Stimulated activated CD8-positive, alpha-beta memory T cell treated with anti-CD3 and anti-CD28 coated beads, Interleukin-7, amount 100 ng/mL, for 4 hours (primary cell): ENCODE measurements around the gene LRRC15.

Experiments
- DNase-seq, 2 donors: peaks; one replicate each; pipeline ENCODE4 v3.0.0-alpha.2; 2020; ENCODE audit warnings: low read depth in 2 of 2

Gene LRRC15

DNA sequence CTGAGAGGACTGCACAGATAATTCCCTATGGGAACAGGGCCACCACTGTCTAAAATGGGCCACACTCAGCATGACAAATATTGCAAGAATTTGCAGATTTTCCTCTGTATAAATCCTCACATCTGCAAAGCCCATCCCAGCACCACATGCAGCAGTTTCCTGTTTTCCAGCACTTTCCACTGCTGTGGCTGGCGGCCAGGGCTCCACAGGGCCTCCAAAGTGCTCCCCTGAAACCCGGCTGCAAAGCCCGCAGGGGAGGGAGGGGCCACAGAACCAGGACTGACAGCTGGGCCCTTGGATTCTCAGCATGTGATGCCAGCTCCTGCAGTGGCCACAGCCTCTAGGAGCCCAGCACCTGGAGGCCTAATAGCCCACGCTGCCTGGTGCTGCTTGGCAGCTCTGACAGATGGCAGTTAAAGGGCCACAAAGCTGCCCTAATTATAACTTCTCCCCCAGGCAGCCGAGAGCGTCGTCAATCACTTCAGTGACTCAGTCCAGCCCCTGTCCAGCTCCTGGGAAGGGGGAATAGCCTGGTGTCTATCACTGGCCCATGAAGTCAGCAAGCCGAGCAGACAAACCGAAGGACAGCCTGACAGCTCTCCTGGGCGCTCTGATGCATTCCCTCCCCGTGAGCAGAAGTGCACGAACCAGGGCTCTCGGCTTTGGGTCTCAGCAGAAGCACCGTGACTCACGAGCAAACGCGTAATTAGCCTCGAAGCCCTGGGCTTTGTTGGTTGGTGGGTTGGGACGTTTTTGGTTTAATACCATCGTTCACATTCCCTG is 4.7 kb downstream of the LRRC15 start:
- no peak for DNase-seq

DNA sequence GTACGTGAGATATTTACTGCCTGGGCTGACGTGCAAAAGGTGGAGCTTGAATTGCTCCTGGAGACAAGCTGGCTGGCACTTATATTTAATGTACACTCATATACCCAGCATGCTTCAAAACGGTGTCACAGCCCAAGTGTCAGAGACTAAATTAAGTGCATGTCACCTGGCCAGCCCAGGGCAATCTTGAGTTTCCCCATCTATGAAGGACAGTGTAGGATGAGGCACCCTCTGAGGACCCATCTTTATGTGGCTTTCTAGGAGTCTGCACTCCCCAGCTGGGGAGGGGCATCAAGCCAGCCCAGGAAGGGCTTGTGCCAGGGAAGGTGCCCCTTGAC is 5.3 kb downstream of the LRRC15 start:
- no peak for DNase-seq

DNA sequence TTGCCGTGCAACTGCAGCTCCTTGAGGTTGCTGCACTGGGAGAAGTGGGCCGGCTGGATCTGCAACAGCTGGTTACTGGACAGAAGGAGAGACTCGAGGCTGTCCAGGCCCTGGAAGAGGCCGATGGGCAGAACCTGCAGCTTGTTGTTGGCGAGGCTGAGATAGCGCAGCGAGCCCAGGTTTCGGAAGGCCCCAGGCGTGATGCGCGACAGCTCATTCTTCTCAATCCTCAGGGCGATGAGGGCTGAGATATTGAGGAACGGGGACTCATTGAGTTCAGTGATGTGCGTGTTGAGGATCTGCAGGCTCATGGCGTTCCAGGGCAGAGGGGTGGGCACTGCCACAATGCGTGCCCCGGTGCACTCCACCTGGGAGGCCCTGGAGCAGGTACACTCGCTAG is 9.0 kb downstream of the LRRC15 start:
- no peak for DNase-seq

DNA sequence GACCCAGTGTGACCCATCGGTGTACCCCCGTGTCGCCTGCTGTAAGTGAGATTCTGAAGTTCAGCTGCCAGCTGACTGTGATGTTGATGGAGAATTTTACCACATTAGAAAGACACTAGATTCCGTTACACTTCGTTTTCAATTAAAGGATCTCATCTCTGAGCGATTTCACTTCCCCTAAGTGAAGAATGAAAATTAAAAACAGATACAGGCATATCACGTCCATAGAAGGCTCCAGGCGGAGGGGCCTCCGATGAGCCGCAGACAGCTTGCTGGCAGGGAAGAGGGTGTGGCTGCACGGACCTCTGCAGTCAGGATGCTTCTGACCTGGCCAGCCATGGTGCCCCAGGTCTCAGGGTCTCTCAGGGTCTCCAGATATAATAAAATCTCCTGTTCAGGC is 11.9 kb downstream of the LRRC15 start:
- no peak for DNase-seq

DNA sequence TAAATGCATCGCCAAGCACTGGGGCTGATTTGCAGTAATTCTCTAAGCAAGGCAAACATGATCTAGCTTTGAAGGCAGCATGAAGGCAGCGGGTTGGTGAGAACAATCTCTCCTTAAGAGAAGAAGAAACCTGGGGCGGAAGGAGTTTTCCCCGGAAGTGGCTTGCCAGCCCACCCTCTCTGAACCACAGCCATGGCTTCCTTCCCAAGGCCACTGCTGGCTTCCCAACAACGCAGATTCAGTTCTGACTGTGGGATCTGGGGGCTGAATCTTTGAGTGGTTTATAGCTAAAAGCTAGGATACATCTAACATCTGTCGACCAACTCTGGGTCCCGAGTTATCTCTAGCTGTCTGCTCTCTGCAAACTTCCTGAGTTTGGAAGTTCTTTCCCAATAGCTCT is 14.2 kb downstream of the LRRC15 start:
- no peak for DNase-seq

DNA sequence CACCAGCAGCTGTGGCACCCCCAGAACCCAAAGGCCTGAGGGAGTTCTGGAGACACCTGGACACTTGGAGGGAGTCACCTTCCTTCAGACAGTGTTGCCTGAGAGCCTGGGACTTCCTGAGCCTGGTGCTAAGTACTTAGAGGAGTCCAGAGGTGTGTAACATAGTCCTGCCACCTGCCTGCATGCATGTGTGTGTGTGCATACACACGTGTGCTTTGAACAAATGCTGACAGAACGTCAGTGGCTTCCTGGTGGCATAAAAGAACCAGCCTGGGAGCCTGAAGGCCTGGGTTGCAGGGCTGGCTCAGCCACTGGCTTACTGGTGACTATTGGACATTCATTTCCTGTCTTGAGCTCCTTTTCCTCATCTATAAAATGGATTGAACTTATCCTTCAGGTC is 15.2 kb downstream of the LRRC15 start:
- DNase-seq: no peak

DNA sequence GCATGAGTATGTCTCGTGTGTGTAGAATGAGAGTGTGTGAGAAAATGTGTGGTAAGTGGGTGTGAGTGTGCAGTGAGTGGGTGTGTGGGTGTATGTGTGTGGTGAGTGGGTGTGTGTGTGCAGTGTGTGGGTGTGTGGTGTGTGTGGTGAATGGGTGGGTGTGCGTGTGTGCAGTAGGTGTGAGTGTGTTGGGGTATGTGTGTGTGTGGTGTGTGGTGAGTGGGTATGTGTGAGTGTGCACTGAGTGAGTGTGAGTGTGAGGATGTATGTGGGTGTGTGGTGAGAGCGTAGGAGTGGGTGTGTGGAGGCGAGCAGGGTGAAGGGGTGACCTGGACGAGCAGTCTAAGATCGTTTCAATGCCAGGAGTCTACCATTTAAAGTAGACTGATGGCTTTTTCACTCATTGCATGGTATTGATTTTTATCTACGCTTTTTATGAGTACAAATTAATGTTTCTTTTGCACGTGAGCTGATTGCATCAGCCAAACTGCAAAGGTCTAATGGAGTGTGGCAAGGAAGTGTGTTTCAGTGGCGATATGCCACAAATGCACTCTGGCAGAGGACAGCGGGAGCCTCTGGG is 16.8 kb downstream of the LRRC15 start:
- DNase-seq: no peak

DNA sequence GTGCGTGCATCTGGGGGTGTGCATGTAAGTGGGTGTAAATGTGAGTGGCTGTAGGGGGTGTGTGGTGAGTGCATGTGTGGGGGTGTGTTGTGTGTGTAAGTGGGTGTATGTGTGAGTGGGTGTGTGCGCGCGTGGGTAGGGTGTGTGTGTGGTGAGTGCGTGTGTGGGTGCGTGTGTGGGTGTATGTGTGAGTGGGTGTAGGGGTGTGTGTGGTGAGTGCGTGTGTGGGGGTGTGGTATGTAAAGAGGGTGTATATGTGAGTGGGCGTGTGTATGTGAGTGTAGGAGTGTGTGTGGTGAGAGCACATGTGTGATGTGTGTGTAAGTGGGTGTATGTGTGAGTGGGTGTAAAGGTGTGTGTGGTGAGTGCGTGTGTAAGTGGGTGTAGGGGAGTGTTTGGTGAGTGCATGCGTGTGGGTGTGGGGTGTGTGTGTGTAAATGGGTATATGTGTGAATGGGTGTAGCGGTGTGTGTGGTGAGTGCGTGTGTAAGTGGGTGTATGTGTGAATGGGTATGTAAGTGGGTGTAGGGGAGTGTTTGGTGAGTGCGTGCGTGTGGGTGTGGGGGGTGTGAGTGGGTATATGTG is 17.5 kb downstream of the LRRC15 start:
- DNase-seq: no peak

DNA sequence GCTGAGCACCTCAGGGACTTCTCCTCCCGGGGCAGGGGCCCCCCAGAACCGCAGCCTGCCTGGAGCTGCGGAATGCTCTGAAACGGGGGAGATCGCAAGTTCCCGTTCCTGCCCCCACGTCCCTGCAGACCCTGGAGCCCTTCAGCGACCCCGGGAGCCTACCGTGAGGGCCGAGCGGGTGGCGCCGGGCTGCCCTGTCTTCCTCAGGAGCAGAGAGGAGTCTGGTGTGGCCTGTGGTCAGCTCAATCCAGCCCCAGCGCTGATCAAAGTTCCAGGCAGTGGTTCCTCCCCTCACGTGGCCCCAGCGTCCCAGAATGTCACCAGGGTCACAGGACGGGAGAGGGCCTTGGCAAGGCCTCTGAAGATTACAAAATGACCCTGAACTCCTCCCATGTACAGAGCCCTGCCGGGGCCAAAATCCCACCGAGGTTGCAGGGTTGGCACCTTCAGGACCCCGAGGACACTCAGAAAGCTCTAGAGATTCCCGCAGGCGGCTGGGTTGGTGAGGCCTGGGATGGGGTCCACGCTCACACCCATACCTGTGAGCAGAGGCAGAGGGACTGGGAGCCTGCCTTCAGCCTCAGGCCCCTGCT is 18.4 kb downstream of the LRRC15 start, which contains the start of gene CPN2:
CPN2 (minus strand) TSS at position 249 of the 593 bp plus-strand sequence. CDS start 8,626 bp downstream, outside the sequence.
- no peak for DNase-seq

DNA sequence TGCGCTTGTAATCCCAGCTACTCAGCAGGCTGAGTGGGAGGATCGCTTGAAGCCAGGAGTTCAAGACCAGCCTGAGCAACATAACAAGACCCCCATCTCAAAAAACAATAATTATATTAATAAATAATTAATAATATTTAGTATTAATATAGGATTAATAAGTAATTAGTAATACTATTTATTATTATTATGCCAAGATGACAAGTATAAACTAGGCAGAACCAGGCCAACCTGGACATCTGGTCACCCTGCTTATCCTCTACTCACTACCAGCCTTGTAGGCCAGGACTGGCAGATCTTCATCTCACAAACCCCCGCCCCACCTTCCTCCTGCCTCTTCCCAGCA is 18.8 kb downstream of the LRRC15 start:
- no peak for DNase-seq

DNA sequence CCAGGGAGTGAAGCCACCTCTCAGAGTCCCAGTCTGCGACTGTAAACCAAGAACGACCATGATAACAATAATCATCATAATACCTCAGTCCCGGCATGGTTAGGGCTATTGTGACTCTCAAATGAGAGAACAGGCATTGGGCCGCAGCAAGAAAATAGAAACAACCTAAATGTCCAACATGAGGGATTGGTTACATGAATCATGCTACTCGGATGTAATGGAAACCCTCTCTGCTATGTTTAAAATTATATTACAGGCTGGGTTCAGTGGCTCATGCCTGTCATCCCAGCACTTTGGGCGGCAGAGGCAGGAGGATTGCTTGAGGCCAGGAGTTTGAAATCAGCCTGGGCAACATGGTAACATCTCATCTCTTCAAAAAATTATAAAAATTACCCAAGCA is 21.2 kb downstream of the LRRC15 start:
- no peak for DNase-seq

DNA sequence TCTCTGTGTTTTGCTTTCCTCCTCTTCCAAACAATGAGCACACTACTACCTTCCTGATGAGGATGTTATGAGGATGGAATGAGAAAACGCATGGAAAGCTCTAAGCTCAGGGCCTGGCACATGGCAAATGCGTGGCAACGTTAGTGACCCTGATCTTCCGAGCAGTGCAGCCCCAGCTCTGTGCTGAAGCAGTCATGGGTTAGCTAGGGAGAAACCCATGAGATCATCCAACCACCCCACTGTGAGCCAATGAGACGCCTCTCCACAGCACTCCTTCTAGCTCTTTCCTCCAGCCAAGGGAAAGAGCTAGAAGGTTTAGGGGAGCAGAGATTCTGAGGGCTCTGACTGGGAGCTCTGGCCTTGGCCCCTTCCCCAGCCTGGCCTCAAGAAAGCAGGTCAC is 22.9 kb downstream of the LRRC15 start:
- DNase-seq: no peak

DNA sequence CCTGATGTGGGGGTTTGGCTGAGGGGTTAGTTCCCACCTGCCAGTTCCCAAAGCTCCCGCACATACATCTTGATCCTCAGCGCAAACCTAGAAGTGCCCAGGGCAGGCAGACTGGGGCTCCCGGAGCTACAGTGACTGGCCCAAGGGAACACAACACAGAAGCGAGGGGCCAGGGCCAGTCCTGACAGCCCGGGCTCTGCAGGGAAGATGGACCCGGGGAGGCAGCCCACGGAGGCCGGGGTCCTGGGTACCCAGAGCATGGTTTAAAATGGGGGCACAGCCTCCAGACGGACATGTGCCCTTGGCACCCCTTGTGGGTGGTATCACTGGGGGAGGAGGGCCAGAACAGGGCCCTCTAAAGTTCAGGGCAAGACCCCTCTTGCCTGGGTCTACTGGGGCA is 23.5 kb downstream of the LRRC15 start:
- DNase-seq: no peak

DNA sequence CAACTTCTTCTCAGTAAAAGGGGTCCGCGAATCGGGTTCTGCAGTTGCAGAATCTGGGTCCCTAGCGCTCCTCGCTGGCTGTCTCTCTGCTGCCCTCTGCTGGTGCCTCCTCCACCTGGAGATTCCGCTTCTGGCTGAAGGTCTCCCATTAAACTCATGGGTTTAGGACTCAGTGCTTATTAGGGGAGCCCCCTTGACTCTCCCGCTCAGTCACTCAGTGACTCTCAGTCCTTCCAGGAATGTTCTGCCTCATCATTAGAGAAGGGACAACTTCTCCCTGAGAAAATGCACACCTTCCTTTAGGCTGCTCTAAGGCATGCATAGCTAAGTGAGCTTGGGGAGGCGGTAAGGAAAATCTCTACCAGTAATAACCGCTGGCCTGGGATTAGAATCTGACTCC is 25.5 kb downstream of the LRRC15 start:
- DNase-seq: peak; percentile 46 to 57

DNA sequence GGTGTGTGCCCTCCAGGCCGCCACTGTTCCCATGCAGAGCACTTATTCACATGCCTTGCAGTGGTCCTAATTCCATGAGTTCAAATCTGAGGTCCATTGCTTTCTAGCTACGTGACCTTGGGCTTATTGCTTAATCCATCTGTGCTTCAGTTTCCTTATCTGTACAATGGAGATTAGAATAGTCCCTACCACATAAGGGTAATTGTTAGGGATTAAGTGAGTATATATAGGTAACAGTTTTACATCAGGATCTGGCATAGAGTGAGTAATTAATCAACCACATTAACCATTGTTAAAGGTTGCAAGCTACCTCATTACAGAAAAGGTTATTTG is 26.0 kb downstream of the LRRC15 start:
- DNase-seq: no peak

DNA sequence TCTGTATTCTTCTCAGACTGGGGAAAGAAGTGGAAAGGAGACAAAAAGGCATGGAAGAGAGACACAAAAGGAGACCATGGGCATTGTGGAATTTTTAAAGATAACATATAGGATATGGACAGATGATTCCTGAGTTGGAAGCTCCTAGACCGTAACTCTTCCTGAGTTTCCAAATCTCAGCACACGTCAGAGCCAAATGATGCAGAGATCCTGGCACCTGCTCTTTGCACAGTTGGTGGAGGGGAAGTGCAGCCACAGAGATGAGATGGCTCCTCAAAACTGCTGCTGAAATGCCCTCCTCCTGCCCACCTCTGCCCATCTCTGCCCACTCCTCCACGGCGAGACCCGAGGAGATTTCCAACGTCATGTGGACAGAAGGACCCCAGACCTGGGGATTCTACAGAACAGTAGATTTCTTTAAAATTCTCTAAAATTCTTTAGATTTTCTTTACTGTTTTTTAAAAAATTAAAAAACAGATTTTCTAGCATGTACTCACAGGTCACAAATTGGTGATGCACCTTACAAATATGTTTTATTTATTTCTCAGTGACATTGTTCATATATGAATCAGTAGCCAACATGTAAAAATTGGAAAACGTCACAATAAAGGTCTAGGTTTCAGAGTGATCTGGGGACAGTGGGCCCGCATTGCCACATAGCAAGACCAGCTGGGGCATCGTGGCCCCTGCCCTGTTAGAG is 26.5 kb downstream of the LRRC15 start:
- DNase-seq: no peak

DNA sequence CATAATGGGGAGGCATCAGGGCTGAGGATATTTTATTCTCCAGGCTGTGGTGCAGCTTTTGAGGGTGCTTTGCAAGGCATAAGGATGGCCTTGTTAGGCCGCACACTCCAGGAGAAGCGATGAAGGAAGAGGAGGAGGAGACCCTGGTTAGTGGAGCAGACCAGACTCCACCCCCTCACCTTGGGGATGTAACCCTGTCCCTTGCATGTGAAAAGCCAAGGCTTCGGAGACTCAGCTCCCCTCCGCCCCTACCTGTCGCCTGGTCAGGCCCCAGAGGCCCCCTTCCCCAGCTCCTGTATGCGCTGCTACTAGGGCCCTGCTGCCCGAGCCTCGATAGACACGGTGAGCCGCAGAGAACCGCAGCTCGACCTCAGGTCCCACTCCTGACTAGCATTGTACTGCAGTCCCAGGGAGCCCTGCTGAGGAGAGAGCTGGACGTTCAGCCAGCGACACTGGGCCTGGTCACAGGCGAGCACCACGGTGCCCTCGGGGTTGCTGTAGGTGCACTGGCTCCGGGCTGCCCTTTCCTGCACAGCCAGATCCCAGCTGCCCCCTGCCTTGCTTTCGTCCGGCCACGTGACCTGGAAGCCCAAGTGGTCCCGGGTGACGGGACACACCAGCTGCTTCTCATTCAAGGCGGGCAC is 28.7 kb downstream of the LRRC15 start:
- no peak for DNase-seq

DNA sequence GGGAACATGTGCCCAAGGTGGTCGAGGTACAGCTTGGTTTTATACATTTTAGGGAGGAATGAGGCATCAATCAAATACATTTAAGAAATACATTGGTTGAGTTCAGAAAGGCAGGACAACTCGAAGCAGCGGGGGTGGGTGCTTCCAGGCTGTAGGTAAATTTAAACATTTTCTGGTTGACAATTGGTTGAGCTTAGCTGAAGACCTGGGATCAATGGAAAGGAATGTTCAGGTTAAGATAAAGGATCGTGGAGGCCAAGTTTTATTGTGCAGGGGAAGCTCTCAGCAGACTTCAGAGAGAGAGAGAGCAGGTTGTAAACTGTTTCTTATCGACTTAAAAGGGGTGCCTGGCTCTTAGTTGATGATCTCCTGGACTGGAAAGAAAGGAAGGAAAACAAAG is 29.7 kb downstream of the LRRC15 start:
- DNase-seq: no peak

DNA sequence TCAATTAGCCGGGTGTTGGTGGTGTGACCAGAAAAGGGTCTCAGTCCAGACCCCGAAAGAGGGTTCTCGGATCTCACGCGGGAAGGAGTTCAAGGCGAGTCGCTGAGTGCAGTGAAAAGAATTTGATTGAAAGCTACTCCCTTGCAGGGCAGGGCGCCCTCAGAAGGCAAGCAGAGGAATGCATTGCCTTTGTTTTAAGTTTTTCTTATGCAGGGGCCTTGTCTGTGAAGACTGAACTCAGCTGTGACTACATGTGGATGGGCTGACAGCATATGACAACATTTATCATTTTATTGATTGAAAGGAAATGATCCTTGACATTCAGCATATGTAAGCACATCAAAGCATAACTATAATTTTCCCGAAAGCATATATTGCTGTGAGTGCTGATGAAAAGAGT is 30.2 kb downstream of the LRRC15 start:
- DNase-seq: no peak

DNA sequence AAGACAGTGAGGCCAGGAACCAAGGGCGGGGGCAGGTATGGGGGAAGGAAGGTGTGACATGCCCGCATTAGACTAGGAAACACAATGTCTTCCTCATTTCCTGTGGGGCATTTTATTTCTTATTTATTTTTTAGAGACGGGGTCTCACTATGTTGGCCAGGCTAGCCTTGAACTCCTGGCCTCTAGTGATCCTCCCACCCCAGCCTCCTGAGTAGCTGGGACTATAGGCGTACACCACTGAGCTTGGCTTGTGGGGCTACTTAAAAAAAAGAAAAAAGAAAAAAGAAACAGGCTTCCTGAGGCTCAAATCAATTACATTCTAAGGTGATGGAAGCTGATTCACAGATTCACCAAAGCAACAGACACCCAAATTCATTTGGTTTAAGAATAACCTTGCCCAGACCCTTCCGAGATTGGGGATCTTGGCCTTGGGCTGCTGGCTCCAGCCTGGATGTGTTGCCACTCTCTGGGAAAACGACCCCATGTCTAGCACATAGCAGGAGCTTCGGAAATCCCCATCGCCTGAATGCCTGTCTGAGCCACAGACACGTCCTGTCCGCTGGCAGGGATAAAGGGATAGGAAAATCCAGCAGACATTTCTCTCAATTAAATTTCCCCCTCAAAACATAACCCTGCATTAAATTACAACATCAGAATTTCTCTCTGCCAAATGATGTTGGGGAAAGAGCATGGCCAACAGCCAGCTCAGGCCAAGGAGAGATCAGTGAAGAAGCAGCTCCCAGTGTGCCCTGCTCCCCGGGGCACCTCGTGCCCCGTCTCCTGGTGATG is 31.4 kb downstream of the LRRC15 start:
- no peak for DNase-seq

DNA sequence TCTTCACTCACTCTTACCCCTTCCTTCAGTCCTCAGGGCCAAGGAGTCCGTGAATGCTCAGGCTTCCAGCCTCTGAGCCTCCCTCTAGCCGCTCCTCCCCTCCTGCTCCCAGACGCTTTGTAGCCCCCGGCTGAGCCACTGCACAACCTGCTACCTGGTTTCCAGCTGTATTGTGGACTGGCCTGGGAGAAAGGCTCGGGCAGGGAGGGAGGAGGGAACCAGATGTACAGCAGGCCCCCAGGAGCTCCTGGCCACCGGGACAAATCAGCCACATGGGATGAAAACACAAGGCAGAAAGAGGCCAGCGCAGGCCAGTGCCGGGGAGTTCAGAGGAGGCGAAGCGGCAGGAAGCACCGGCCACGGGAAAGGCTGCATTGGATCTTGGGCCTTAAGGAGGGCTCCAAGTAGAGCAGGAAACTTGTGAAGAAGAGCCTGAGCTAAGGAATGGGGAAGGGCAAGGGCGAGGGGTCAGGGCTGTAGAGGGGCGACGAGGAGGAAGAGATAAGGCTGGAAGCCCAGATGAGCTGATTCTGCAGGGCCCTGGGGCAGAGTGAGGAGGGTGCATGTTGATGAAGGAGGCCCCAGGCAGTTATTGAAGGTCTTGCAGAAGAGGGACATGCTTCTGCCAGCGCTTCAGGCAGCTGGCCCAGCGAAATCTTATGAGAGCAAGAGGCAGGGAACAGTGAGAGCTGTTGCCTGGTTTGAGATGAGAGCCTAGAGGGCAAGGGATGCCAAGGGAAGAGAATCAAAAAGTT is 32.8 kb downstream of the LRRC15 start:
- DNase-seq: no peak
